Activated CD4-positive, alpha-beta T cell treated with anti-CD3 and anti-CD28 coated beads for 48 hours (primary cell): ENCODE results near the gene CASKIN2.
A peak's percentile ranks its signal among the peaks of the same experiment; 100 is the strongest.
"Not testable (repeated sequence)": the region's sequence is repeated elsewhere in the genome, so short reads cannot be mapped to it uniquely, and the experiment has no call there.

Source experiments
- DNase-seq: peaks from one replicate; pipeline ENCODE4 v3.0.0-alpha.2; 2020

The CASKIN2 gene

DNA sequence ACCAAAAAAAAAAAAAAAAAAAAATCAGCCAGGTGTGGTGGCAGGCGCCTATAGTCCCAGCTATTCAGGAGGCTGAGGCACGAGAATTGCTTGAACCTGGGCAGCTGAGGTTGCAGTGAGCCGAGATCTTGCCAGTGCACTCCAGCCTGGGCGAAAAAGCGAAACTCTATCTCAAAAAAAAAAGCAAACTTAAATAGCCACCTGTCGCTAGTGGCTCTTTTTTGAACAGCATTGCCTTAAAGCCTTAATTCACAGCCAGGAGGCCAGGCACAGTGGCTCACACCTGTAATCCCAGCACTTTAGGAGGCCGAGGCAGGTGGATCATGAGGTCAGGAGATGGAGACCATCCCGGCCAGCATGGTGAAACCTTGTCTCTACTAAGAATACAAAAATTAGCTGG is 5.1 kb upstream of the CASKIN2 start:
- DNase-seq = not testable (repeated sequence)

DNA sequence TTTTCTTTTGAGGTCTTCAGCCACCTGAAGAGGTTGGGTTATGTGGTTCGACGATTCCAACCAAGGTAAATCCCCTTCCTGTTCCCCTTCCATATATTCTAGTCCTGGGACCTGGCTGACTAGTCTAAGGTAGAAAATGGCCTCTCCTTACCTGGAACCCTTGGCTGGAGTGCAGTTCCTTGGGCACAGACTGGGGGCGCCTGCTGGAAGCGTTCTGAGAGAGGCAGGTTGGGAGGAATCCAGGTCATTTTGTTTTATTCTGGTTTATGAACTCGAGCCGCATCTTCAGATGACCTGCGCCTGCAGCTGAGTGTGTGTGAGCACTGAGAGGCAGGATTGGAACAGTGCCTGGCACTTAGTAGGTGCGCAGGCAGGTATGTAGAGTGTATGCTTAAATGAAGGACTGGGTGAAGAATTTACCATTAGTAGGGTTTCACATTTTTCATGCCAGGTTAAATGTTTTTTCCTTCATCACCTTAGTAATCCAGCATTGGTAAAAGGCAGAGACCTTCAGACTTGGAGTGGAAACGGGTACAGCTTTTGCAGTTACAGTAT is 3.7 kb upstream of the CASKIN2 start:
- DNase-seq = no peak

DNA sequence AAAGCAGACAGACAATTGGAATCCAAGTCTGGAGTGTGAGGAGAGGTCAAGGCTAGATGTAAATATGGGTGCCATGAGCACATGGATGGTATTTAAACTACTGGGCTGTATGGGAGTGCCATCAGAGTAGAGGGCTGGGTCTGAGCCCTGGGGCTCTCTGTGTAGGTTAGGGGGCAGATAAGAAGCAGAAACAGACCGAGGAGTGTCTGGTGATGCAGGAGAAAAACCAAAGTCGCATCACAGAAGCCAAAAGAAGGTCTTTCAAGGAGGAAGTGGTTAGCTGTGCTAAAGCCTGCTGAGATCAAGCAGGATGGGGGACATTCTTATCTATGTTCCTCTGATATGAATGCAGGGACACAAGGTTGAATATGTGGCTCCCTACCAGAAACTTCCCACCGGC is 2.9 kb upstream of the CASKIN2 start:
- DNase-seq = no peak

DNA sequence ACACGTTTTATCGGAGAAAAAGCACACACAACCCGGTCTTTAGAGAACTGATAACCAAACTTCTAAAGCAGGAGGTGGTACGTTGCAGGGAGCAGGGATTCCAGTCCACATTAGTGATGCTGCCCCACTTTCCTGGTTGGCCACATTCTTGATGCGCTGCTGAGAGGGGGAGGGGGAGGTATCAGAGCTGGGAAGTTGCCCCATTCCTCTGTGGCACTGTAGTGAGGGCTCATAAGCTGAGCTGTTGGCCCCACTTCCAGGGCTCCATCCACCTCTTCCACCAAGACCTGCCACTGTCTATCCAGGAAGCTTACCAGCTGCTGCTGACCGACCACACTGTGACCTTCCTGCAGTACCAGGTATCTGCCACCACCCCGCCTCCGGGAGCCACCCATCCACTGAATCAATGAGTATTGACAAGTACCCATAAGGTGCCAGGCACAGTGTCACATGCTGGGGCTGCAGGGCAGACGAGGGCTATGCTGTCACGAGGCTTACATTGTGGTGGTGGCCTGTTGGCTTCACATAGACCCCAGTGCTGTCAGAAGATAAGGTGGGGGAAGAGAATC is 2.0 kb upstream of the CASKIN2 start:
- DNase-seq = peak; percentile 63

DNA sequence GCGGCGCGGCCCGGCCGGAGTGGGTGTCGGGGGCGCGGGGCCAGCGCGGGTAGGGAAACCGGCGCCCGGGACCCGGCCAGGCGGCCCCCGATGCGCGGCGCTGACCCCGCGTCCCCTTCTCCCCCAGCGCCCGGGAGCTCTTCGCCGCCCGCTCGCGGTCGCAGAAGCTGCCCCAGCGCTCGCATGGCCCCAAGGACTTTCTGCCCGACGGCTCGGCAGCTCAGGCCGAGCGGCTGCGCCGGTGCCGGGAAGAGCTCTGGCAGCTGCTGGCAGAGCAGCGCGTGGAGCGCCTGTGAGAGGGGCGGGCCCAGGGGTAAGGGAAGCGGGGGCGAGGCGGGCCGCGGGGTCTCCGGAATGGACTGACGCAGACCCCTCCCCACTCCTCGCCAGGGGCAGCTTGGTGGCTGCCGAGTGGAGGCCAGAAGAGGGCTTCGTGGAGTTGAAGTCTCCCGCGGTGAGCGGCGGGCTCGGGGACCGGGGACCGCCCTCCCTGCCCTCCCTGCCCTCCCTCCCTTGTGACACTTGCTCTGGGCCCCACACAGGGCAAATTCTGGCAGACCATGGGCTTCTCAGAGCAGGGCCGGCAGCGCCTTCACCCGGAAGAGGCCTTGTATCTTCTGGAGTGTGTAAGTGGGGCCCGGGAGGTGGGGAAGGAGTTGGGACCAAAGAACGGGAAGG is 1.4 kb upstream of the CASKIN2 start:
- DNase-seq = peak; percentile 43

DNA sequence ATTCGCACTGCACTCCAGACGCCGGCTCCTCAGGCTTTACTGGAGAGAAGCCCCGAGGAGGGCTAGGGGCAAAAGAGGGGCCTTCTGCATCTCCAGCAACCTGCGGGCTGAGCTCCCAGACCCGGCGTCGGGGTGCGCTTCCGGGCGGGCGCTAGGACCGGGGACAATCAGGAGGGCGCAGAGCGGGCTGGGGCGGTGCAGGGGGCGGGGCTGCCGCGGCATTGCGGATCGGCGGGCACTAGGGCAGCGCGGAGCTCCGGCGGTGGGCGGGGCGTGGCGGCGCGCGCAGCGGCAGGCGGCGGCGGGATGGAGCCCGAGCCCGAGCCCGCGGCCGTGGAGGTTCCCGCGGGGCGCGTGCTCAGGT is 900 bp upstream of the CASKIN2 start, which contains the start of gene TSEN54:
Gene TSEN54 (plus strand): TSS at position 274 of the 364 bp plus-strand sequence. CDS start 33 bp downstream, at position 307.
- peak; percentile 97 for DNase-seq

DNA sequence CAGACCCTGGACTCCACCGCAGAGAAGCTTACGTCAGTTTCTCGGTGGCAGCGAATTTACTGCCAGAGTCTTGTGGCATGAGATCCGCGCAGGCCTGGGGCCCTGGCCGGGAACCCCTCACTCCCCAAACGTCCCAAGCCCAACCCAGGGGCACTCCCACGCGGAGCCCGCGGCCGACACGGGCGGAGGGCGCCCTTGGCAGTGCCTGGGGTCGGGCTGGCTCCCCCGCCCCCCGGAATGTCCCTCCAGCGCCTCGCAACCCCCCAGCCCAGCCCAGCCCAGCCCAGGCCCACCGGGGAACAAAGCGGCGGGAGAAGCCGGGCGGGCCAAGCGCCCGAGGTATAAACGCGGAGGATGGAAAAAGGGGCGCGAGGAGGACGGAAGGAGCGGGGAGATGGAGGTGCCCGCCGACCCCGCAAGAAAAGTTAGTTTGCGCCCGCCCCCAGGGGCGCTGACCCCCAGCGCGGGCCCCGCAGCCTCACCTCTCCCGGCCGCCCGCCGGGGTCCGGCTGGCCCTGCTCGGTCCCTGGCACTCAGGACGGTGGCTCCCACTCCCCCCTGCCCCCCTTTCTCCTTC is 330 bp downstream of the CASKIN2 start:
- DNase-seq = no peak

DNA sequence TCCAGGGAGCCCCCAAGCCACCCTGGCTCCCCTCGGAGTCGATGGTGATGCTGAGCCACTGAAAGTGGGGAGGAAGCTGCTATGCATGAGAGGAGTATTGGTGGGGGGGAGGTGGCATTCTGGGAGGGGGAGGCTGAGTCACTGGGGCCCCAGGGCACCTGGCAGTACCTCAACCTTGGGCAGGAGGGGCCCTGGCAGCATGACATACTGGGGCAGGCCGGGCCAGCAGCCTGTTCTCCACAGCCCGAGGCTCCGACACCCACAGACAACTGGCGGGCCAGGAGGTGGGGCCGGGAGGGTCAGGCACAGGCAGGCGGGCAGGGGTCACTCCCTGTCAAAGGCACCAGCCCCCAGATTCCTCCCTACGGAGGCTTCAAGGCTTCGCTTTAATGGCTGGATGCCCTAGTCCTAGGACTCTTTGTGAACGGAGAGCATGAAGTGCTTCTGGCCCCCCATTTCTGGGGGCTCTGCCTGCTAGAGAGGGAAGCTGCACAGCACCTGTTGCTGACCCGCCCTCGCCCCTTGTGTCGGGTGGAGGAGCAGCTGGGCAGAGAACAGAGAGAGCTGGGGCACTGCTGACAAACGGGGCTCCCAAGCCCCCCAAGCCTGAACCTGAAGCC is 928 bp downstream of the CASKIN2 start:
- DNase-seq = no peak

DNA sequence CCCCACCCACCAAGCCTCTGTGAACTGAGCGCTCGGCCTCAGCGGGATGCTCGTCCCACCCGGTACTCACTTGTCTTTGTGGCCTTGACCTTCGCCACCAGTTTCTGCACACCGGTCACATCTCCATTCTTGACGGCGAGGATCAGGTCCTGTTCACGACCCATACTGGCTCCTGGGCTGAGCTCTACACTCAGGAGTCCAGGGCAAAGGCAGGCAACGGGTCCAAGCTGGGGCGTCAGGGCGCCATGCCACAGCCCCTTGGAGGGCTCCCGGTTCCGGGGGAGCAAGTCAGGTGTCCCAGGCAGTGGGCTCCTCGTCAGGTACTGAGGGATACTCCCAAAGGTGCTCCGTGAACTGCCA is 1.7 kb downstream of the CASKIN2 start:
- no peak for DNase-seq

DNA sequence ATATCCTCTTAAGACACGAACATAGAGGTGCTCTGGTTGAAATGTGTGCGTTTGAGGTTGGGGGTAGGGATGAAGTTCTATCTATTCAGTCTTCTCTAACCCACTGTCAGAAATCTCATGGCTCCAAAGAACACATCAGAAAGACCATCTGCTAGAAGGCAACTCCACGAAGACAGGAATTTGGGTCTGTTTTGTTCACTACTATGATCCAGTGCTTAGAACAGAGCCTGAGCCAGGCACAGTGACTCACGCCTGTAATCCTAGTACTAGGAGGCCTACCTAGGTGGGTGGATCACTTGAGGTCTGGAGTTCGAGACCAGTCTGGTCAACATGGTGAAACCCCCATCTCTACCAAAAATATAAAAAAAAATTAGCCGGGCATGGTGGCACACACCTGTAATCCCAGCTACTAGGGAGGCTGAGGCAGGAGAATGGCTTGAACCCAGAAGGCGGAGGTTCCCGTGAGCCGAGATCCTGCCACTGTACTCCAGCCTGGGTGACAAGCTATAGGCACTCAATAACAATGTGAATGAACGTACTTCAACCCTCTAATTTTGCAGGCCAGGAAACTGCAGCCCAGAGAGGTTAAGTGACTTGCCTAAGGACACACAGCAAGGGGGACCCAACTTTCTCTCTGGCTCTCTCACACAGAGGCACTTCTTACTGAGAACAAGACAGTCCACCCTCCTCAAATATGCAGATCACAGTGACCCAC is 2.3 kb downstream of the CASKIN2 start:
- DNase-seq = no peak

DNA sequence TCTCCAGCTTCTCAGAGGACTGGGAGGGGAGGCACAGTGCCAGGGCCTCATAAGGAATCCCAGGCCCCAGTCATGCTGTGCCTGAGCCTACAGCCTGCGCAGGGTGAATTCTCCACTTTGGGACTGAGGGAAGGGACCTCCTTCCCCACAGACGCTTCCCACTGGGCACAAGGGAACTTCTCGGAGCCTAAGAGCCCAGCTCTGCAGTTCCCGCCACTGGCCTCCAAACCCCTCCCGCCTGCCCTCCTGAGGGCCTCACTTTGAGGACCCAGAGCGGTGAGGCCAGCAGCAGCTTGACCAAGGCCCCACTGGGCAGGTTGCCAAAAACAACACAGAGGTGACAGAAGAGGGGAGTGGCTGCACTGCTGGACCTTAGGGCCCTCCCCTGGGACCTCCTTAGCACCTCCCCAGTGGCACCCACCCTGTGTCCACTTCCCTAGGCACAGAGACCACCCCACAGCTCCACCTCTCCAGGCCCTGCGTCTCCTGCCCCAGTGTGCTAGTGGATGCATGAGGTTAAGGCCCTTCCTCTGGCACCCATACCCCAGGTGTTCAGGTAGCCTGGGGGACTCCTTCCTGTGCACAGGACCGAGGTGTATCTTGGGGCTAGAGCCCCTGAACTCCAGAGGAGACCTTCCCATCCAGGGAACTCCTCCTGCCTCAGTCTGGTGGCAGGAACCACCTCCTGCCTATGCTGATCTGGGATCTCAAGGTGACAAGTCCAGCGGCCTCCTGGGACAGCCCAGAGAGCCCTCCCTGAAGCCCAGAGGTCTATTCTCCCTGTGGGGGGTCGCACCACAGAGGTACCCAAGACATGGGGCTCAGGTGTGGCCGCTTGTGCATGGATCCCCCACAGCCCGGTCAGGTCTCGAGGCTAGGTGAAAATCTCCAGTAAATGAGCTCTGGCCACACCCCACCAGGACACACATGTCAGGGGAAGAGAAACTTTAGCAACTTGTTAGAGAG is 3.4 kb downstream of the CASKIN2 start:
- DNase-seq = no peak

DNA sequence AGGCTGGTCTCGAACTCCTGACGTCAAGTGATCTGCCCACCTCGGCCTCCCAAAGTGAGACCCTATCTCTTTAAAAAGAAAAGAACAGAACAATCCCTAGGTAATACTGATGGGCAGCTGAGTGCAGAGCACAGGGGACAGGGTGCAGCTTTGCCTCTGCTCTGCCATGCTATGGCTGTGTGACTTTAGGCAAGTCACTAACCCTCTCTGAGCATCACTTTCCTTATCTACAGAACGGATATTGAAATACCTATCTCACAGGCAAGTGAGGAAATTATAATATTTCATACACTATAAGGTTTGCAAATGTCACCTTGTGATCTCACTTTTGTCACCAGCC is 4.1 kb downstream of the CASKIN2 start:
- no peak for DNase-seq

DNA sequence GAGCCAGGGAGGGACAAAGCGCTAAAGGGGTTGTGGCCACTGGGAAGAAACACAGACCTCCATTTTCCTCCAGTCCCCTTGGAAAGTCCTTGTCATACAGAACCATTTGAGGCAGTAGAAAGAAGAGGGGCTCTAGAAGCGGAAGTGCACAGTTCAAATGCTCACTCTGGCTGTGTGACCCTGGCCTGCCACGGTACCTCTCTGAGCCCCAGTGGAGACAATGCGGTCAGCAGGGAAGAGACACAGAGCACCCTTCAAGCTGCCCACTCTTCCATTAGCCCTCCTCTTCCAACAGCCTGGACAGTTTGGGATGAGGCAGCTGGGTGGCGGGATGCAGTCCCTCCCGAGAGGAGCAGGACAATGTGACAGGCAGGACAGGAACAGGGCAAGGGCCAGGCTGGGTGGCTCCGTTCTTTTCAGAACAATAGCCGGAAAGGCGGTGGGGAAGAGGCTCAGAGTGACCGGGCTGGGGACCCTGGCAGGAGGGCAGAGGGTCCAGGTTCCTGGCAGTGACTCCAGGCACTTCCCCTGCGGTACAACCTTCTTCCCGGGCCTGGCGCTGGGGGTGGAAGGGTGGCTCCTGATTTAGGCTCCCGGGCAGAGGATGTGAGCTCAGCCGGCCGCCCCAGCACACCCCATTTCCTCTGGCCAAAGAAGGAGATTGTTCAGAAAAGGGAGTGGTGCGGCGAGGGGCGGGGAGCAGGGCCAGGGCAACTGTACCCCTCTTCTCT is 5.6 kb downstream of the CASKIN2 start:
- no peak for DNase-seq

DNA sequence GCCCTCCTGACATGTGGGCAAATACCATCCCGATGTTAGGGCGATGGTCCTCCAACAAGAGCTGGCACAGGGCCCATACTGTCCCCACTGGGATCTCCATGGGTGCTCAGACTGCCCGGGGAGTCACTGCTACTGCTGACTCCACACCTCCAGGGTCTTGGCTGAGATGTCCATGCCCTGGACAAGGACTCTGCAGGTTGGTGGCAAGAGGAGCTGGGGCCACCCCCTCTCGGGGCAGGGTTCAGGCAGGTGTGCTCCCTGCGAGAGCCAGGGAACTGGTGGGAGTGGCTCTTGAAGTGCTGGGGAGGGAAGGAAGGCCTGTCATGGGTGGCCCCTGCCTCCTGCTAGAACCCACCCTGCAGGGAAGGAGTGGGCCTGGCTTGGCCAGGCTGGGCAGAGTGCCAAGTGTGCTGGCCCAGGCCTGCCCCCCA is 6.4 kb downstream of the CASKIN2 start:
- DNase-seq = no peak

DNA sequence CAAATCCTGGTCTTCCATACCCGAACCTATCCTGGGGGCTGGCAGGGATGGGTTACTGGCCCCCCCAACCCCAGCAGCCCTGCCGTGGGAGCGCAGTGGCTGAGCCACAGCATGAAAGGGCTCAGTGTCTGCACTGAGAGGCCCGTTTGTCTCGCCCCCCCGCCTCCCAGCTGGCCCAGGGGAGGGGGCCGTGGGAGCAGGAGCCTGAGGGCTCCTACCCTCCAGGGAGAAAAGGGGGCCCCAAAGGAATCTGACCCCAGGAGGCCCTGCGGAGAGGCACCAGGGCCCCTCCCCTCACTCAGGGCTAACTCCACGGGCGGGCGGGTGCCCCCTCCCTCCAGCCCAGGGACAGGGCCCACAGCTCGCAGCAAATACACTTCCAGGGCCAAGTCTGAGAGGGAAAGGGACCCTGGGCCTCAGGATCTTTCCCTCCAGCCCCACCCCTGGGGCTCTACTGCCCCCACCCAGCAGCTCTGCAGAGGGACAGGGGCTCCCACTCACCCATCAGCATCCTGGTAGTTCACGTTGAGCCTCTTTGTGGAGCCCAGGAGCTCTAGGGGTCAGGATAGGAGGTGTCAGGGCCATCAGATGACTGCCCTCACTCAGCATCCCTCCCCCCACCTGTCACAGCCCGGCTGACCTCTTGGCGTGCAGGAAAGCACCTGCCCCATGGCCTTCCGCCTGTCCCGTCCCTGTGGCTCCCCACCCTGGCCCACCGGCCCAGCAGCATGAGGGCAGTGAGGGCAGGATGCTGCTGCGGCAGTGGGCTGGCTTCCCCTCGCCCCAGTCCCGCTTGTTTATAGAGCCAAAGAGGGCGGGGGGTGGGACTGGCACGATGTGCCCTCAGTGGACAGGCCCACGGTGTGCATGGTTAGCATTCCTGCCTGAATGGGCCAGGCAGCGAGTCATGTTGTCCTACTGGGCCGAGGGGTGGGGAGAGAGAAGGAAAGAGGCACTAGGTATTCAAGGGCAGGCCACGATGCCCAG is 7.3 kb downstream of the CASKIN2 start:
- DNase-seq = no peak

DNA sequence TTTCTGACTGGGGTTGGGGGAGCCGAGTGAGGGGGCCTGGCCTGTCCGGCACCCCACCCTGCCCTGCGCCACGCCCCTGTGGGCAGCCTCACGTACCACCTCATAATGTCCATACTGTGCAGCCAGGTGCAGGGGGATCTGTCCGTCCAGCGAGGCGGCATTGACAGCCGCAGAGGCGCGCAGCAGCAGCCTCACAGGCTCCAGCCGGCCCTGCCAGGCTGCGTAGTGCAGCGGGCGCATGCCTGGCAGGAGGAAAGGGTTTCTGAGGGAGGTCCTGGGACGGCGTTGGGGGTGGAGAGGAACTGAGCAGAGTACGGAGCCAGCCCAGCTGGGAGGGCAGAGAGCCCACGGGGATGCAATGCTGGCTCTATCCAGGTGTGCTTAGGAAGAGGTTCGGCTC is 8.4 kb downstream of the CASKIN2 start:
- no peak for DNase-seq

DNA sequence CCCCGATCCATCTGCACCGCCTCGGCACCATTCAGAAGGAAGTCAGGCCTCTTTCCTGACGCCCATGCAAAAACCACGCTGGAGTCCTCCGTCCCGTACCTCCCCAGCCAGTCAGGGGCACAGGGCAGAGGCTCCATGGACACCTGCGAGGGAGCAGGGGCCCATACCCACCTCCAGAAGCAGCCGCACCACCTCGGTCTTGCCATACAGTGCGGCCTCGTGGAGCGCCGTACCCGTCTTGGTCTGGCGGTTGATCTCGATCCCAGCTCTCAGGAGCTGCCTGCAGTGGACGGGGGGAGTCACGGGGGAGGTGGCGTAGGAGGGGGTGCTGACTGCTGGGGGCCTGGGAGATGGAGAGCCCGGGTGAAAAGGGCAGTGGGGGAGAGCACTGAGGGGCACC is 9.2 kb downstream of the CASKIN2 start:
- DNase-seq = no peak

DNA sequence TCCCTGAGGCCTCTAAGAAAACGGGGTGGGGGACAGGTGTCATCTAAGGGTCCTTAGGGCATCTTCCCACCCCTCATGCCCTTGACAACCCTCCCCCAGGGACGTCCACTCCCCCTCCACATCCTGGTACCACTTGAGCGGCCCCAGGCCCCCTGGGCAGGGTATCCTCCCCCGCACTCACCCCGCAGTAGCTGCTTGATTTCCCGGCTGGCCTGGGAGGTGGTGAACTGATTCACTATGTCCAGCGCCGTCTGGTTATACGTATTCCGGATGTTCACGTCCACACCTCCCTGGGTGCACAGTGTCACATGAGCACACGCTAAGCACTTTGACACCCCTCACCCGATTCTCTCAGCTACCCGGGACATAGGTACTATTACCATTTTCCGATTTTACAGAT is 9.7 kb downstream of the CASKIN2 start:
- DNase-seq = no peak

DNA sequence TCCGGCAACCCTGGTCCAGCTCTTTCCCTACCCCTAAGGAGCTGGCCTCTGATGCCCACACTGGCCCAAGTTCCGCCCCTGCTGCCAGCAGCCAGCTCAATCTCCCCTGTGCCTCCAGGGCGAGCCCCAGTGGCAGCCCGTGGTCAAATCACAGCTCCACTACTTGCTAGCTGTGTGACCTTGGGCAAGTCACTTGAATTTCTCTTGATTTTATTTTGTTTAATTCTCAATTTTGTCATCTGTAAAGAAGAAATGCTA is 10.3 kb downstream of the CASKIN2 start:
- no peak for DNase-seq

DNA sequence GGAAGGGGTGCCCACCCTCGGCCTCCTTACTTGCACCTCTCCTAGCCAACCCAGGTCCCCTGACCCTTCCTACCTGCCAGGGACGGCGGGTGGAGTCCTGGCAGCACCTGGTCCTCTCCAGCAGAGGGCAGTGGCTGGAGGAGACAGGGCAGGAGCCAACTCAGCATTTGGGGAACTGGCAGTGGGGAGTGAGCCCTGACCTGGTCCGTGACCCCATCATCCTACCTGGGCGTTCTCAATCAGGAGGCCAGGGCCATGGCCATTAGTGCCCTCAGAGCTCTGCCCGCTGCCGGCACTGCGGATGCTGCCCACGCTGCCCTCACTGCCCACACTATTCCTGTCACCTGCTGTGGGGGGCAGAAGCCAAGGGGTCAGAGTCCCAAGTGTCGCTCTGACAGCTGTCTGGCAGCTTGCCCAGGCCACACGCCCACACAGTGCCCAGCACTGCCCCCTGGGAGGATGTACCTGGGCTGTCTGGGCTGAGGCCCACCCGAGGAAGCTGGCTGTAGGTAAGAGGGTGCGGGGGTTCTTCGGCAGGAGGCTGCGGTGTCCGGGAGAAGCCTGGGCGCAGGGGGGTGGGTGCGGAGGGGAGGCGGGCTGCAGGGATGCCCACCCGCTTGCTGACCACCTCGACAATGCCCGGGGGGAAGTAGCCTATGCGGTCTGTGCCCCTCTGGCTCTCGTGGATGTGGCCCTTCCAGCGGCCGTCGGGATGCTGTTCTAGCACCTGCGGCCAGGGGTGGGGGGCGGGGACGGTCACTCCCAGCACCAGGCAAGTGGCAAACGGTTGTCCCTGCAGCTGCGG is 10.8 kb downstream of the CASKIN2 start:
- peak; percentile 41 for DNase-seq
